GM23338 (cell line): Measurements from ENCODE around the gene EVI2B. TPM values are rescaled to one million over a fixed set of nuclear protein-coding genes. Genes with fewer than 3 reads are reported as not detected.
A peak's percentile ranks its signal among the peaks of the same experiment; 100 is the strongest.

Source experiments
- ATAC-seq: fragments of 200-7000 bp; cut with Tn5 transposase; 3 replicates; pipeline ENCODE4 v1.9.1; 2020
- DNase-seq: peaks from one replicate; pipeline ENCODE4 v3.0.0-alpha.2; 2015; ENCODE audit warnings: low spot score
- H2AFZ ChIP-seq: fragments of 200-600 bp; sonication (generic); 2 replicates; pipeline ENCODE4 v1.8.0; 2016; ENCODE audit warnings: antibody characterized with exemption, mild to moderate bottlenecking, moderate library complexity
- H3F3A ChIP-seq: fragments of 200-600 bp; sonication (generic); replicated peaks from 2 replicates; pipeline ENCODE4 v1.8.0; 2017; ENCODE audit warnings: antibody characterized with exemption, mixed run types, low read depth
- H3K27ac ChIP-seq: fragments of 200-600 bp; sonication (generic); 2 replicates; pipeline ENCODE4 v1.6.1; 2016; ENCODE audit warnings: low read depth
- H3K27me3 ChIP-seq: fragments of 200-600 bp; sonication (generic); 2 replicates; pipeline ENCODE4 v1.8.0; 2016; ENCODE audit warnings: mild to moderate bottlenecking, mixed run types, moderate library complexity; ENCODE audit not compliant: insufficient read depth
- H3K36me3 ChIP-seq: fragments of 200-600 bp; sonication (generic); 2 replicates; pipeline ENCODE4 v1.8.0; 2016; ENCODE audit warnings: mild to moderate bottlenecking; ENCODE audit not compliant: insufficient read depth
- H3K4me1 ChIP-seq: fragments of 200-600 bp; sonication (generic); 2 replicates; pipeline ENCODE4 v1.8.0; 2016; ENCODE audit warnings: mild to moderate bottlenecking, moderate library complexity; ENCODE audit not compliant: insufficient read depth
- H3K4me2 ChIP-seq: fragments of 200-600 bp; sonication (generic); 2 replicates; pipeline ENCODE4 v1.7.1; 2017; ENCODE audit warnings: mixed run types
- H3K4me3 ChIP-seq: fragments of 200-600 bp; sonication (generic); 2 replicates; pipeline ENCODE4 v1.6.1; 2016; ENCODE audit warnings: mixed run types
- H3K79me2 ChIP-seq: fragments of 200-600 bp; sonication (generic); replicated peaks from 2 replicates; pipeline ENCODE4 v1.8.0; 2017; ENCODE audit warnings: mild to moderate bottlenecking; ENCODE audit not compliant: insufficient read depth
- H3K9me2 ChIP-seq: fragments of 200-600 bp; sonication (generic); 2 replicates; pipeline ENCODE4 v1.8.0; 2017; ENCODE audit not compliant: insufficient read depth
- H4K20me1 ChIP-seq: fragments of 200-600 bp; sonication (generic); replicated peaks from 2 replicates; pipeline ENCODE4 v1.8.0; 2017; ENCODE audit warnings: mild to moderate bottlenecking; ENCODE audit not compliant: insufficient read depth
- H3K27ac Mint-ChIP-seq: 2 replicates; pipeline ENCODE4 v1.8.0; 2020; ENCODE audit warnings: inconsistent platforms, mild to moderate bottlenecking, moderate library complexity, mixed read lengths
- H3K27me3 Mint-ChIP-seq: 3 replicates; pipeline ENCODE4 v1.8.0; 2022; ENCODE audit warnings: low read depth, mild to moderate bottlenecking, moderate library complexity, mixed read lengths, inconsistent platforms; ENCODE audit not compliant: insufficient read depth, poor library complexity
- H3K36me3 Mint-ChIP-seq: 3 replicates; pipeline ENCODE4 v1.8.0; 2021; ENCODE audit warnings: low read depth, mild to moderate bottlenecking, inconsistent platforms, moderate library complexity, mixed read lengths
- H3K4me1 Mint-ChIP-seq: 3 replicates; pipeline ENCODE4 v1.8.0; 2020; ENCODE audit warnings: mild to moderate bottlenecking, inconsistent platforms, mixed read lengths
- H3K4me3 Mint-ChIP-seq: 3 replicates; pipeline ENCODE4 v1.8.0; 2021; ENCODE audit warnings: moderate library complexity, mild to moderate bottlenecking, inconsistent platforms, mixed read lengths
- H3K9me3 Mint-ChIP-seq: 3 replicates; pipeline ENCODE4 v1.8.0; 2020; ENCODE audit warnings: moderate library complexity, mild to moderate bottlenecking, inconsistent platforms, mixed read lengths
- CREB1 ChIP-seq: fragments of 250-450 bp; sonication (Bioruptor Pico); IDR thresholded peaks from 2 replicates; pipeline ENCODE4 v1.5.0; 2020; ENCODE audit warnings: low read depth, mild to moderate bottlenecking, moderate library complexity
- CTCF ChIP-seq, 2 experiments: fragments of 200-600 bp in 1 of 2; sonication (generic) in 1 of 2; conservative IDR thresholded peaks; 2 replicates each; pipeline versions ENCODE4 v1.5.1 to v1.6.1; 2016 to 2017; ENCODE audit warnings: antibody characterized with exemption in 2 of 2, low read depth in 2 of 2, mild to moderate bottlenecking in 2 of 2, moderate library complexity in 1 of 2
- EZH2phosphoT487 ChIP-seq: fragments of 200-600 bp; sonication (generic); IDR thresholded peaks from one replicate; pipeline ENCODE4 v1.8.1; 2018; ENCODE audit warnings: antibody characterized with exemption; ENCODE audit not compliant: unreplicated experiment
- POLR2AphosphoS5 ChIP-seq: IDR thresholded peaks from 2 replicates; pipeline ENCODE4 v1.6.1; 2016; ENCODE audit warnings: antibody characterized with exemption, low read depth
- STAT1 ChIP-seq: IDR thresholded peaks from one replicate; pipeline ENCODE4 v1.6.1; 2016; ENCODE audit warnings: antibody characterized with exemption; ENCODE audit not compliant: unreplicated experiment
- ZNF114 ChIP-seq: fragments of 250-450 bp; sonication (Bioruptor Pico); IDR thresholded peaks from 2 replicates; pipeline ENCODE4 v1.5.0; 2020; ENCODE audit warnings: mild to moderate bottlenecking, moderate library complexity
- ZNF331 ChIP-seq: fragments of 250-450 bp; sonication (Bioruptor Pico); IDR thresholded peaks from 2 replicates; pipeline ENCODE4 v1.5.0; 2020; ENCODE audit warnings: low read depth, mild to moderate bottlenecking, moderate library complexity
- ZNF462 ChIP-seq: fragments of 250-450 bp; sonication (Bioruptor Pico); IDR thresholded peaks from 2 replicates; pipeline ENCODE4 v1.5.0; 2020; ENCODE audit warnings: mild to moderate bottlenecking, moderate library complexity
- polyA plus RNA-seq: library from polyadenylated mRNA; unstranded; fragments of >200 nt; fragmentation: Nextera tagmentation; extraction: Ambion mirVana; gene quantifications from 2 replicates; pipeline ENCODE4 v1.2.1, GENCODE V29; 2016
- total RNA-seq: library from RNA; depleted of rRNA; stranded (reverse); fragments of >200 nt; shearing (Covaris generic); gene quantifications from 2 replicates; pipeline ENCODE4 v1.2.3, GENCODE V29; 2014
- TF ChIP-seq, protein P1 (sequence below): IDR thresholded peaks from 2 replicates; pipeline ENCODE4 v1.6.1; 2016; ENCODE audit warnings: antibody characterized with exemption
- TF ChIP-seq, protein P2 (sequence below): IDR thresholded peaks from one replicate; pipeline ENCODE4 v1.6.1; 2018; ENCODE audit warnings: antibody characterized with exemption; ENCODE audit not compliant: unreplicated experiment

EVI2B gene
- total and polyA plus RNA-seq, 2 experiments from 2014 or later = 0.18 TPM; not detected in 1

DNA sequence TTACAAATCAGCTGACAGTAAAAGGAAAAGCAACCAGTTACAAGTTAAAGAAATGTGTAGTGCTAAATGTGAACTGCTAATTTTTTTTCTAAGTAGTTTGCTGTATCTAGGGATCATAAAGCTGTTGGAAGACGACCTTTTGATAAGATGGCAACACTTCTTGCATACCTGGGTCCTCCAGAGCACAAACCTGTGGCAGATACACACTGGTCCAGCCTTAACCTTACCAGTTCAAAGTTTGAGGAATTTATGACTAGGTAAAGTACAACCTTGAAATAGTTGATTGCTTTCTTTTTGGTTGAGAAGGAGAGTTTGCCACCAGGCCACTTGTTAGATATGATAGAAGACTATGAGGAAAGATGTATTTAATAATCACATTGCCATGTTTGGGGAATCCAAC, 52.3 kb downstream of the EVI2B start (continued):
- TF ChIP-seq CTCF (conservative IDR thresholded peaks at IDR 0.05; ENCODE audit: low read depth in 2 of 2) = no peak
- TF ChIP-seq ZNF114 (CRISPR knock-in tag) = no peak
- TF ChIP-seq EZH2phosphoT487 = no peak
- TF ChIP-seq, protein P1, sequence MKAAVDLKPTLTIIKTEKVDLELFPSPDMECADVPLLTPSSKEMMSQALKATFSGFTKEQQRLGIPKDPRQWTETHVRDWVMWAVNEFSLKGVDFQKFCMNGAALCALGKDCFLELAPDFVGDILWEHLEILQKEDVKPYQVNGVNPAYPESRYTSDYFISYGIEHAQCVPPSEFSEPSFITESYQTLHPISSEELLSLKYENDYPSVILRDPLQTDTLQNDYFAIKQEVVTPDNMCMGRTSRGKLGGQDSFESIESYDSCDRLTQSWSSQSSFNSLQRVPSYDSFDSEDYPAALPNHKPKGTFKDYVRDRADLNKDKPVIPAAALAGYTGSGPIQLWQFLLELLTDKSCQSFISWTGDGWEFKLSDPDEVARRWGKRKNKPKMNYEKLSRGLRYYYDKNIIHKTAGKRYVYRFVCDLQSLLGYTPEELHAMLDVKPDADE = no peak
- TF ChIP-seq POLR2AphosphoS5 = no peak
- TF ChIP-seq CREB1 = no peak
- TF ChIP-seq, protein P2, sequence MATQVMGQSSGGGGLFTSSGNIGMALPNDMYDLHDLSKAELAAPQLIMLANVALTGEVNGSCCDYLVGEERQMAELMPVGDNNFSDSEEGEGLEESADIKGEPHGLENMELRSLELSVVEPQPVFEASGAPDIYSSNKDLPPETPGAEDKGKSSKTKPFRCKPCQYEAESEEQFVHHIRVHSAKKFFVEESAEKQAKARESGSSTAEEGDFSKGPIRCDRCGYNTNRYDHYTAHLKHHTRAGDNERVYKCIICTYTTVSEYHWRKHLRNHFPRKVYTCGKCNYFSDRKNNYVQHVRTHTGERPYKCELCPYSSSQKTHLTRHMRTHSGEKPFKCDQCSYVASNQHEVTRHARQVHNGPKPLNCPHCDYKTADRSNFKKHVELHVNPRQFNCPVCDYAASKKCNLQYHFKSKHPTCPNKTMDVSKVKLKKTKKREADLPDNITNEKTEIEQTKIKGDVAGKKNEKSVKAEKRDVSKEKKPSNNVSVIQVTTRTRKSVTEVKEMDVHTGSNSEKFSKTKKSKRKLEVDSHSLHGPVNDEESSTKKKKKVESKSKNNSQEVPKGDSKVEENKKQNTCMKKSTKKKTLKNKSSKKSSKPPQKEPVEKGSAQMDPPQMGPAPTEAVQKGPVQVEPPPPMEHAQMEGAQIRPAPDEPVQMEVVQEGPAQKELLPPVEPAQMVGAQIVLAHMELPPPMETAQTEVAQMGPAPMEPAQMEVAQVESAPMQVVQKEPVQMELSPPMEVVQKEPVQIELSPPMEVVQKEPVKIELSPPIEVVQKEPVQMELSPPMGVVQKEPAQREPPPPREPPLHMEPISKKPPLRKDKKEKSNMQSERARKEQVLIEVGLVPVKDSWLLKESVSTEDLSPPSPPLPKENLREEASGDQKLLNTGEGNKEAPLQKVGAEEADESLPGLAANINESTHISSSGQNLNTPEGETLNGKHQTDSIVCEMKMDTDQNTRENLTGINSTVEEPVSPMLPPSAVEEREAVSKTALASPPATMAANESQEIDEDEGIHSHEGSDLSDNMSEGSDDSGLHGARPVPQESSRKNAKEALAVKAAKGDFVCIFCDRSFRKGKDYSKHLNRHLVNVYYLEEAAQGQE = no peak

DNA sequence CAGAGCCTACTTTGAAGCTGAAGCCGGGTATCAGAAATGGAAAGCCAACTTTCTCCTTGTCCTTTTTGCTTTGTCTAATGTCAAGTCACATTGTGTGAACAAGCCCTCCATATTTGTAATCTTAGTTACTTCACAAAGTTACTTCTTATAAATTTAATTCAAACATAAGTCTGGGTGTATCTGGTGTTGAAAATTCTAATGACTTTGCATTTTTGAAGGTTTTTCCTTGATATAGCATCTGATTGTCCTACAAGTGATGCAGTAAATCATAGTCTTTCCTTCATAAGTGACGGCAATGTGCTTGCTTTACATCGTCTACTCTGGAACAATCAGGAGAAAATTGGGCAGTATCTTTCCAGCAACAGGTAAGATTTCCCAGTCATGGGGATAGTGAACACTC, 53.7 kb downstream of the EVI2B start:
- peak overlapping the region; percentile 77 for H3K27ac Mint-ChIP-seq

More for the DNA sequence above, 53.7 kb downstream of the EVI2B start:
- H3K4me3 Mint-ChIP-seq = no peak overlapping the region
- H3K36me3 ChIP-seq = no peaks in the 10 kb centered on the region; the same call in 1 of the 2 replicates
- H3K27me3 ChIP-seq = no peaks in the 10 kb centered on the region
- no peaks in the 10 kb centered on the region for H3K9me3 Mint-ChIP-seq
- peaks cover 5% of the 10 kb centered on the region; the same call in 2 of the 3 replicates for H3K36me3 Mint-ChIP-seq
- H3K27ac ChIP-seq = no peak overlapping the region
- no peak overlapping the region for H3K4me2 ChIP-seq
- H3K4me3 ChIP-seq = no peak overlapping the region
- H3K27me3 Mint-ChIP-seq = no peaks in the 10 kb centered on the region
- H3K4me1 ChIP-seq = no peaks in the 10 kb centered on the region
- H3K4me1 Mint-ChIP-seq = no peaks in the 10 kb centered on the region
- ATAC-seq (no peak), DNase-seq (no peak)
- H4K20me1 ChIP-seq = no peaks in the 10 kb centered on the region
- TF ChIP-seq CREB1 (no peak), ZNF331 (CRISPR knock-in tag) (no peak), ZNF462 (CRISPR knock-in tag) (no peak), STAT1 (no peak)
- no peak overlapping the region for H2AFZ ChIP-seq
- no peaks in the 10 kb centered on the region for H3F3A ChIP-seq
- no peaks in the 10 kb centered on the region for H3K79me2 ChIP-seq
- no peaks in the 10 kb centered on the region for H3K9me2 ChIP-seq
